ENCODE results near the gene NOP53.
A peak's percentile ranks its signal among the peaks of the same experiment; 100 is the strongest.

Gene NOP53

GRCh38 chr19:47745010-47745901 lies at the start of gene NOP53:
Gene NOP53, plus strand, starts transcription at chr19:47745546. Its CDS starts 14 bp downstream, at chr19:47745560.
- in situ Hi-C loops (cut with MboI; ENCODE audit: low pct_unique_long_range_greater_than_20kb, low sequenced_read_pairs): no loop called here
- peak; percentile 98 for DNase-seq

GRCh38 chr19:47696635-47697034 lies 48.7 kb upstream of the NOP53 start:
- DNase-seq: no peak

GRCh38 chr19:47697863-47698609 lies 47.3 kb upstream of the NOP53 start:
- in situ Hi-C loops (cut with MboI; ENCODE audit: low pct_unique_long_range_greater_than_20kb, low sequenced_read_pairs): loop anchor here (10.0 kb wide), 1 partner anchor 263 kb away; no protein-coding TSS in a partner anchor
- DNase-seq: peak; percentile 91

More at GRCh38 chr19:47696635-47697034, 48.7 kb upstream of the NOP53 start:
- in situ Hi-C loops (cut with MboI; ENCODE audit: low pct_unique_long_range_greater_than_20kb, low sequenced_read_pairs): loop anchor here (10.0 kb wide), 1 partner anchor 262 kb away; no protein-coding TSS in a partner anchor

- DNase-seq: no peak
- in situ Hi-C loops (cut with MboI; ENCODE audit: low pct_unique_long_range_greater_than_20kb, low sequenced_read_pairs): loop anchor here (10.0 kb wide), 1 partner anchor 264 kb away; no protein-coding TSS in a partner anchor
These were observed 46.6 kb upstream of the NOP53 start for GRCh38 chr19:47698631-47699359.

GRCh38 chr19:47699360-47699917 lies 45.9 kb upstream of the NOP53 start:
- in situ Hi-C loops (cut with MboI; ENCODE audit: low pct_unique_long_range_greater_than_20kb, low sequenced_read_pairs): loop anchor here (10.0 kb wide), 1 partner anchor 265 kb away; no protein-coding TSS in a partner anchor
- peak; percentile 62 for DNase-seq

- no peak for DNase-seq
- in situ Hi-C loops (cut with MboI; ENCODE audit: low pct_unique_long_range_greater_than_20kb, low sequenced_read_pairs): no loop called here
These were observed 44.2 kb upstream of the NOP53 start for GRCh38 chr19:47700934-47701716.

- no peak for DNase-seq
- in situ Hi-C loops (cut with MboI; ENCODE audit: low pct_unique_long_range_greater_than_20kb, low sequenced_read_pairs): no loop called here
These were observed 43.4 kb upstream of the NOP53 start for GRCh38 chr19:47701717-47702552.

GRCh38 chr19:47702671-47703070 lies 42.7 kb upstream of the NOP53 start:
- no peak for DNase-seq
- in situ Hi-C loops (cut with MboI; ENCODE audit: low pct_unique_long_range_greater_than_20kb, low sequenced_read_pairs): no loop called here

GRCh38 chr19:47703301-47703700 lies 42.0 kb upstream of the NOP53 start:
- no peak for DNase-seq
- in situ Hi-C loops (cut with MboI; ENCODE audit: low pct_unique_long_range_greater_than_20kb, low sequenced_read_pairs): no loop called here

GRCh38 chr19:47704024-47704423 lies 41.3 kb upstream of the NOP53 start:
- in situ Hi-C loops (cut with MboI; ENCODE audit: low pct_unique_long_range_greater_than_20kb, low sequenced_read_pairs): no loop called here
- no peak for DNase-seq

- DNase-seq: no peak
- in situ Hi-C loops (cut with MboI; ENCODE audit: low pct_unique_long_range_greater_than_20kb, low sequenced_read_pairs): no loop called here
These were observed 40.7 kb upstream of the NOP53 start for GRCh38 chr19:47704656-47705055.

- in situ Hi-C loops (cut with MboI; ENCODE audit: low pct_unique_long_range_greater_than_20kb, low sequenced_read_pairs): no loop called here
- peak; percentile 86 for DNase-seq
These were observed 38.0 kb upstream of the NOP53 start for GRCh38 chr19:47707135-47707925.

- in situ Hi-C loops (cut with MboI; ENCODE audit: low pct_unique_long_range_greater_than_20kb, low sequenced_read_pairs): no loop called here
- no peak for DNase-seq
These were observed 33.6 kb upstream of the NOP53 start for GRCh38 chr19:47711652-47712242.

- DNase-seq: peak; percentile 75
- in situ Hi-C loops (cut with MboI; ENCODE audit: low pct_unique_long_range_greater_than_20kb, low sequenced_read_pairs): no loop called here
These were observed 32.0 kb upstream of the NOP53 start, which contains the start of gene EHD2 for GRCh38 chr19:47713046-47714021. Gene EHD2, plus strand, starts transcription at chr19:47713422. Its CDS starts 3,191 bp downstream, at chr19:47716613.

- in situ Hi-C loops (cut with MboI; ENCODE audit: low pct_unique_long_range_greater_than_20kb, low sequenced_read_pairs): no loop called here
- DNase-seq: no peak
These were observed 31.0 kb upstream of the NOP53 start for GRCh38 chr19:47714339-47714738.
